Measurements from ENCODE around the gene VAMP5. TPM values are rescaled to one million over a fixed set of nuclear protein-coding genes. Genes with fewer than 3 reads are reported as not detected.

Gene VAMP5
- total RNA-seq, 1 donor from 2014 or later, result 296 TPM

DNA sequence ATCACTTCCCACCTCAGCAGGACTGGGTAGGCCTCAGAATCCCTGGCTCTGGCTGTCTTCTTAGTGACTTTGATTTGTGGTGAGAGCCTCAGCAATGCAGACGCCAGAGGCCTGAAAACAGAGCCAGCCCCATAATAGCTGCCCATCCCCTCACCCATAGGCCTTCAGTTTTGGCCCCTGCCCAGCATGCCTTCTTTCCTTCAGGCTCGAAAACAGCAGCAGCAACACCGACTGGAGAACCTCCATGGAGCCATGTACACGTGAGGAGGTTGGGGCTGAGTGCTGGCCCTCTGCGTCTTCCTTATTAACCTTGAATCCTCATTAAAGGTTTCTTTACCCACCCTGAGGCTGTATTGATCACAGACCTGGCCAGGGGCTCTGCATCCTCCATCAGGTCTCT, 13.0 kb downstream of the VAMP5 start:
- Mint-ChIP-seq H3K27me3 (ENCODE audit: unreplicated experiment) (peaks cover 24% of the 10 kb centered on the region), H3K4me1 (ENCODE audit: unreplicated experiment) (peaks cover 51% of the 10 kb centered on the region), H3K27ac (ENCODE audit: unreplicated experiment) (no peak overlapping the region), H3K9me3 (ENCODE audit: unreplicated experiment) (no peaks in the 10 kb centered on the region), H3K4me3 (ENCODE audit: unreplicated experiment) (peak overlapping the region; percentile 98), H3K36me3 (ENCODE audit: low read depth, unreplicated experiment) (peaks cover 36% of the 10 kb centered on the region)
- no peak for DNase-seq (ENCODE audit: low spot score)
- TF ChIP-seq, protein P1, sequence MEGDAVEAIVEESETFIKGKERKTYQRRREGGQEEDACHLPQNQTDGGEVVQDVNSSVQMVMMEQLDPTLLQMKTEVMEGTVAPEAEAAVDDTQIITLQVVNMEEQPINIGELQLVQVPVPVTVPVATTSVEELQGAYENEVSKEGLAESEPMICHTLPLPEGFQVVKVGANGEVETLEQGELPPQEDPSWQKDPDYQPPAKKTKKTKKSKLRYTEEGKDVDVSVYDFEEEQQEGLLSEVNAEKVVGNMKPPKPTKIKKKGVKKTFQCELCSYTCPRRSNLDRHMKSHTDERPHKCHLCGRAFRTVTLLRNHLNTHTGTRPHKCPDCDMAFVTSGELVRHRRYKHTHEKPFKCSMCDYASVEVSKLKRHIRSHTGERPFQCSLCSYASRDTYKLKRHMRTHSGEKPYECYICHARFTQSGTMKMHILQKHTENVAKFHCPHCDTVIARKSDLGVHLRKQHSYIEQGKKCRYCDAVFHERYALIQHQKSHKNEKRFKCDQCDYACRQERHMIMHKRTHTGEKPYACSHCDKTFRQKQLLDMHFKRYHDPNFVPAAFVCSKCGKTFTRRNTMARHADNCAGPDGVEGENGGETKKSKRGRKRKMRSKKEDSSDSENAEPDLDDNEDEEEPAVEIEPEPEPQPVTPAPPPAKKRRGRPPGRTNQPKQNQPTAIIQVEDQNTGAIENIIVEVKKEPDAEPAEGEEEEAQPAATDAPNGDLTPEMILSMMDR (IDR thresholded peaks at IDR 0.05; ENCODE audit: unreplicated experiment), result no peak

GRCh38 chr2:85598594-85599340, 14.5 kb downstream of the VAMP5 start:
- Mint-ChIP-seq H3K9me3 (ENCODE audit: unreplicated experiment) (no peaks in the 10 kb centered on the region), H3K27me3 (ENCODE audit: unreplicated experiment) (peaks cover 29% of the 10 kb centered on the region), H3K27ac (ENCODE audit: unreplicated experiment) (no peak overlapping the region), H3K4me3 (ENCODE audit: unreplicated experiment) (peak overlapping the region; percentile 31), H3K4me1 (ENCODE audit: unreplicated experiment) (peaks cover 50% of the 10 kb centered on the region), H3K36me3 (ENCODE audit: low read depth, unreplicated experiment) (peaks cover 27% of the 10 kb centered on the region)
- TF ChIP-seq, protein P1 (IDR thresholded peaks at IDR 0.05; ENCODE audit: unreplicated experiment), result no peak
- no peak for DNase-seq (ENCODE audit: low spot score)

DNA sequence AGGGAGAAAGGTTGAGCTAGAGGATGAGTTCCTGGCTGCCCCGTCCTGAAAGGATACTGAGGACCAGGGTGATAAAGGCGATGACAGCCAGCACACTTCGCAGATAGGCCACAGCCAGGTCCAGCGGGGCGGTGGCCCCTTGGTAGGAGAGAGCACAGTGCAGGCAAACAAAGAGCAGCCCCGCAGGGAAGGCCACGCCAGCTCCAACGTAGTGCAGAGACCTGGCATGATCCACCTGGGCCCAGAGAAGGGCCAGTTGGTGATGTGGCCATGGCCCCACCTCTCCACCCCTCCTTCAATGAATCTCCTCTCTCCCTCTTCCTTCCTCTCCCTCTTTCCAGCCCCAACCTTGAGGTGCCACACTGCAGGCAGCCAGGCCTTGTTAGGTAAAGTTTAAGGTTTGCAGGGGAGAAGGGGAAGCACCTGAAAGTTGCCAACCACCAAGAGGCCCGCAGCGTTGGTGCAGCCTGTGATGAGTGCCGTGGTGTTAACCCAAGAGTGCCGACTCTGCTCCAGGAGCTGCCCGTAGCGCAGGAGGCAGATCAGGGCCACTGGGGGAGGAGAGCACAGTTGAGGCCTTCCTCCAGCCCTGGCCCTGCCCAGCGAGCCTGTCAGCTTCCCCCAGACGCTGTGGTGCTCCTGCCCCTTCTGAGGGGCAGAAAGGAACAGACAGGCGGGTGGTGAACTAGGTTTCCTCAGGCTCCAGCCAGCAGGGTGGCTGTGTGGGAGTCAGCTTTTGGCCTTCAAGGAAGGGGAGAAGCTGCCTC, 15.4 kb downstream of the VAMP5 start:
- DNase-seq (ENCODE audit: low spot score), result no peak
- Mint-ChIP-seq H3K9me3 (ENCODE audit: unreplicated experiment) (no peaks in the 10 kb centered on the region), H3K36me3 (ENCODE audit: low read depth, unreplicated experiment) (peaks cover 20% of the 10 kb centered on the region), H3K27ac (ENCODE audit: unreplicated experiment) (no peak overlapping the region), H3K27me3 (ENCODE audit: unreplicated experiment) (peaks cover 29% of the 10 kb centered on the region), H3K4me1 (ENCODE audit: unreplicated experiment) (peaks cover 46% of the 10 kb centered on the region), H3K4me3 (ENCODE audit: unreplicated experiment) (peak overlapping the region; percentile 74)
- TF ChIP-seq, protein P1 (IDR thresholded peaks at IDR 0.05; ENCODE audit: unreplicated experiment), result no peak

DNA sequence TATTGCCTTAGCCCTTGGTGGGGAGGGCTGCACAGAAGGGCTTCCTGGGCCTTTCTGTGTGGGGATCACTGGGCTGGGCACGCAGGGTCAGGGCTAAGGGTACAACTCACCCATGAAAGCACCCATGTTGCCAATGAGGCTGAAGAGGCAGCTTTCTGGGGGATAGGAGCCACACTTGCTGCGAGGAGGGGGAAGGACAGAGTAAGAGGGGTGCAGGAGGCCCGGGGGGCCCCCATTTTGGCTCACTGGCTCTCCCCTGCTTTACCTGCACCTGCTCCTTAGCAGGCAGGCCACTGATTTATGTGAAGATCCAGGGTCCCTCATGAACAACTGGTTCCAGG, 16.0 kb downstream of the VAMP5 start:
- Mint-ChIP-seq H3K27ac (ENCODE audit: unreplicated experiment) (no peak overlapping the region), H3K27me3 (ENCODE audit: unreplicated experiment) (peaks cover 23% of the 10 kb centered on the region), H3K9me3 (ENCODE audit: unreplicated experiment) (no peaks in the 10 kb centered on the region), H3K4me3 (ENCODE audit: unreplicated experiment) (peak overlapping the region; percentile 74), H3K4me1 (ENCODE audit: unreplicated experiment) (peaks cover 44% of the 10 kb centered on the region), H3K36me3 (ENCODE audit: low read depth, unreplicated experiment) (peaks cover 18% of the 10 kb centered on the region)
- DNase-seq (ENCODE audit: low spot score), result no peak
- TF ChIP-seq, protein P1 (IDR thresholded peaks at IDR 0.05; ENCODE audit: unreplicated experiment), result no peak

All from endothelial cell (in vitro differentiated cells).